Activated B cell treated with CpG ODN at 0.5 μM for 24 hours (primary cell): ENCODE results near the gene IER3. TPM values are rescaled to one million over a fixed set of nuclear protein-coding genes. Genes with fewer than 3 reads are reported as not detected.

ENCODE experiments used
- ATAC-seq: fragments of 200-7000 bp; cut with Tn5 transposase; one replicate; pipeline ENCODE4 v1.10.0; 2021; ENCODE audit warnings: low read depth, mild to moderate bottlenecking, moderate library complexity
- CTCF ChIA-PET: fragments of 350-600 bp; sonication (Branson Sonifier 250); formaldehyde crosslinking; loops from one replicate; lab custom pipeline; 2021; ENCODE audit warnings: antibody characterized with exemption; lab: Charles Lee
- POLR2A ChIA-PET: fragments of 350-600 bp; sonication (Branson Sonifier 250); formaldehyde crosslinking; loops from one replicate; lab custom pipeline; 2021; ENCODE audit warnings: antibody characterized with exemption; lab: Charles Lee
- DNase-seq: peaks from one replicate; pipeline ENCODE4 v3.0.0; 2022
- H3K27ac Mint-ChIP-seq: one replicate; pipeline ENCODE4 v1.8.0; 2020; ENCODE audit warnings: mixed read lengths
- H3K27me3 Mint-ChIP-seq: one replicate; pipeline ENCODE4 v1.8.0; 2021; ENCODE audit warnings: mixed read lengths
- H3K36me3 Mint-ChIP-seq: one replicate; pipeline ENCODE4 v1.8.0; 2021; ENCODE audit warnings: low read depth, mixed read lengths
- H3K4me1 Mint-ChIP-seq: one replicate; pipeline ENCODE4 v1.8.0; 2021; ENCODE audit warnings: mixed read lengths
- H3K4me3 Mint-ChIP-seq: one replicate; pipeline ENCODE4 v1.8.0; 2020; ENCODE audit warnings: mild to moderate bottlenecking, mixed read lengths
- H3K9me3 Mint-ChIP-seq: one replicate; pipeline ENCODE4 v1.8.0; 2020; ENCODE audit warnings: mixed read lengths
- intact Hi-C: fragments of 100-400 bp; cut with micrococcal nuclease; formaldehyde crosslinking; loops from one replicate; pipeline ENCODE4 v1.15.1; 2024
- total RNA-seq: library from RNA; stranded (reverse); gene quantifications from 2 replicates; pipeline ENCODE4 v1.2.3, GENCODE V29; 2022
- TF ChIP-seq, protein P1 (sequence below): fragments of 200-600 bp; IDR thresholded peaks from one replicate; pipeline ENCODE4 v1.8.0; 2022; ENCODE audit warnings: antibody characterized with exemption, mild to moderate bottlenecking

IER3 gene
- total RNA-seq, 1 donor from 2014 or later = 3.3 TPM

DNA sequence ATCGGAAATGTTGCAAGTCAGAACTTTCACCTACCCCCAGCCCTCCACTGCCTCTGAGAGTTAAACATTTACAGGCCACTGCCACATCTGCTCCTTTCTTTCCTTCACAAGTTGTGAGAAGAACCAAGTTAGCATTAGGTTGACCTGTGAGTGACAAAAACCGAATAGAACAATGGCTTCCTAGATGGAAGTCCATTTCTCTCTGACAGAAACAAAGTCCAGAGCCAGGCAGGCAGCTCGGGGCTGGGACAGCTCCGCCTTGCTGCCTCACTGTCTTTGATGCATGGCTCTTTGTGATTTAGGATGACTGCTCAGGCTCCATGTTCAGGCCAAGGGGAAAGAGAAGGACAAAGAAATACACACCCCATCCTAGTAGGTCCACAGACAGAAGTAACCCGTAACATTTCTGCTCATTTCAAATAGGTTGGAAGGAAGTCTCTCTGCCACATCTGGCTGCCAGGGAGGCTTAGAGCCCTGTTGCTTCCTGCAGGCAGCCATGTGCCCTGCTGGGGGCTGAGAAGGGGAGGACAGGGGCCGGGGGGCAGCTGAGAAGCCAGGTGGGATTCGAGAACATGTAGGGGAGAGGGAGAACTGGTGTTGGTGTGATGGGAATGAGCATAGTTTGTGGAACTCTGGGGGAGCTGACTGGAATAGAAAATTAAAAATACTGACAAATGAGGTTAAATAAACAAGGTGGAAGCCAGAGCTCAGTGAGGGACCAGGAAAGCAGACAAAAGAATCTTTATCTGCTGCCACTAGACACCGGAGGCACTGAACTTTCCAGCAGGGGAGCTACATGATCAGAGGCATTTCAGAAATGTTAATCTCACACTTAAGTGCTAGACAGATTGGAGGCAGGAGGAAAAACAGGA, 19.5 kb upstream of the IER3 start:
- Mint-ChIP-seq H3K27me3 (peaks cover 17% of the 10 kb centered on the region), H3K27ac (no peak overlapping the region), H3K9me3 (peaks cover 2% of the 10 kb centered on the region), H3K36me3 (no peaks in the 10 kb centered on the region), H3K4me3 (no peak overlapping the region), H3K4me1 (peaks cover 13% of the 10 kb centered on the region)
- no peak for ATAC-seq
- TF ChIP-seq, protein P1, sequence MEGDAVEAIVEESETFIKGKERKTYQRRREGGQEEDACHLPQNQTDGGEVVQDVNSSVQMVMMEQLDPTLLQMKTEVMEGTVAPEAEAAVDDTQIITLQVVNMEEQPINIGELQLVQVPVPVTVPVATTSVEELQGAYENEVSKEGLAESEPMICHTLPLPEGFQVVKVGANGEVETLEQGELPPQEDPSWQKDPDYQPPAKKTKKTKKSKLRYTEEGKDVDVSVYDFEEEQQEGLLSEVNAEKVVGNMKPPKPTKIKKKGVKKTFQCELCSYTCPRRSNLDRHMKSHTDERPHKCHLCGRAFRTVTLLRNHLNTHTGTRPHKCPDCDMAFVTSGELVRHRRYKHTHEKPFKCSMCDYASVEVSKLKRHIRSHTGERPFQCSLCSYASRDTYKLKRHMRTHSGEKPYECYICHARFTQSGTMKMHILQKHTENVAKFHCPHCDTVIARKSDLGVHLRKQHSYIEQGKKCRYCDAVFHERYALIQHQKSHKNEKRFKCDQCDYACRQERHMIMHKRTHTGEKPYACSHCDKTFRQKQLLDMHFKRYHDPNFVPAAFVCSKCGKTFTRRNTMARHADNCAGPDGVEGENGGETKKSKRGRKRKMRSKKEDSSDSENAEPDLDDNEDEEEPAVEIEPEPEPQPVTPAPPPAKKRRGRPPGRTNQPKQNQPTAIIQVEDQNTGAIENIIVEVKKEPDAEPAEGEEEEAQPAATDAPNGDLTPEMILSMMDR = no peak
- CTCF ChIA-PET = no interaction called here
- POLR2A ChIA-PET = interaction anchor here (0.5 kb wide), 1 partner anchor 166 kb away, joined by 4 read pairs; no protein-coding TSS in a partner anchor
- DNase-seq = no peak
- intact Hi-C loops = no loop called here

DNA sequence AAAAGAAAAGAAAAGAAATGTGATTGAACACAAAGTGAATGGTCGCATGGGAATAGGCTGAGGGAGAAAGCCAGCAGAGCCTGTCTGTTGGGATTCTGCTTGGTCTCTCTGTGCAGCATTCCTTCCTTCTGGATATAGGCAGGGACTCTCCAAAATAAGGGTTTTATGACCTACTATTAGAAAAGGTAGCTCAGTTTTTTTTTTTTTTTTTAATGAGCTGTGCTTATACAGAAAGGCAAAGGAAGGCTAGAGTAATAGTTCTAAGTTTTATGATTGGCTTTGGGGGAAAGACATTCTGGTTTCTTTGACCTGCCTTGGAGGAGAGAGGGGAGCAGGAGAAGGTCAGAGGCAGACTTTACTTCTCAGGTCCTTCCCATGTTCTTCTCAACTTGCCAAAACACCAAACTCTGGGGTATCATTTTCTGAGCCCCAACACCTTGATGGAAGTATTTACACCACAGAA, 18.8 kb upstream of the IER3 start:
- ATAC-seq = no peak
- peaks cover 17% of the 10 kb centered on the region for H3K27me3 Mint-ChIP-seq
- H3K4me1 Mint-ChIP-seq = peaks cover 18% of the 10 kb centered on the region
- no peaks in the 10 kb centered on the region for H3K36me3 Mint-ChIP-seq
- intact Hi-C loops = no loop called here
- H3K4me3 Mint-ChIP-seq = no peak overlapping the region
- DNase-seq = no peak
- CTCF ChIA-PET = no interaction called here
- no peak overlapping the region for H3K27ac Mint-ChIP-seq
- POLR2A ChIA-PET = no interaction called here
- peaks cover 2% of the 10 kb centered on the region for H3K9me3 Mint-ChIP-seq
- TF ChIP-seq, protein P1 = no peak

DNA sequence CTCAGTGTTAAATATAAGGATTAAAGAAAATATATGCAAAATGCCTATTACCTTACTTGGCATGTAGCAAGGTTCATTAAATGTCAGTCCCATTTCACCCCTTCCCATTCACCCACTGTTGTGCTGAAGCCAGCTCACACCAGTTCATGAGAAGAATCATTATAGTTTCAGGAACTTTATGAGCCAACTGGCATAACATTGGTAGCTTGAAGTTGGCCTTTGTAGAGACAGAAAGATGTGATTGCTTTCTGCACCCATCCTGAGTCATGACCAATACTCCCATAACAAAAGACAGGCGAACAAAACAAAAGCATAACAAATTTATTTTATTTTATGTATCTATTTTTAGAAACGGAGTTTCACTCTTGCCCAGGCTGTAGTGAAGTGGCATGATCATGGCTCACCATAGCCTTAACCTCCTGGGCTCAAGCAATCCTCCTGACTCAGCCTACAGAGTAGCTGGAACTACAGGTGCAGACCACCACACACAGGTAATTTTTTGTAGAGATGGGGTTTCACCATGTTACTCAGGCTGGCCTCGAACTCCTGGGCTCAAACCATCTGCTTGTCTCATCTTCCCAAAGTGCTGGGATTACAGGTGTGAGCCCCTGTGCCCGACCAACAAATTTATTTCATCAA, 17.6 kb upstream of the IER3 start:
- peaks cover 18% of the 10 kb centered on the region for H3K4me1 Mint-ChIP-seq
- no peaks in the 10 kb centered on the region for H3K36me3 Mint-ChIP-seq
- intact Hi-C loops = no loop called here
- peaks cover 17% of the 10 kb centered on the region for H3K27me3 Mint-ChIP-seq
- CTCF ChIA-PET = no interaction called here
- H3K9me3 Mint-ChIP-seq = peaks cover 2% of the 10 kb centered on the region
- H3K27ac Mint-ChIP-seq = no peak overlapping the region
- POLR2A ChIA-PET = no interaction called here
- DNase-seq = no peak
- TF ChIP-seq, protein P1 = no peak
- no peak overlapping the region for H3K4me3 Mint-ChIP-seq
- no peak for ATAC-seq

DNA sequence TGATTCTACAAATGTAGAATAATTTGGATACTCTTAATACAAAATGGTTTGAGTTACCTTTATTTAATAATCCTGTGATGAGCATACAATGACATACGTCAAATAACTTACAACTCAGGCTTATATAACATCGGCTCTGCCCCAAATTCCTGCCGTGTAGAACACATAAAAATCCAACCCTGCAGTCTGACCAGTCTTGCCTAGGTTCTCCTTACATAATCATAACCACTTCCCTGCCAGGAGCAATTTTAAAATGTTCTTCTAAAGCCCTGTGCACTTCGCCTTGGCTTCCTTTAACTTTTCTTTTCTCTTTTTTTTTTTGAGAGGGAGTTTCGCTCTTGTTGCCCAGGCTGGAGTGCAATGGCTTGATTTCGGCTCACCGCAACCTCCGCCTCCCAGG, 16.2 kb upstream of the IER3 start:
- ChIA-PET POLR2A (no interaction called here), CTCF (no interaction called here)
- TF ChIP-seq, protein P1 = no peak
- intact Hi-C loops = no loop called here
- Mint-ChIP-seq H3K27me3 (peaks cover 17% of the 10 kb centered on the region), H3K9me3 (peaks cover 2% of the 10 kb centered on the region), H3K4me3 (no peak overlapping the region), H3K36me3 (no peaks in the 10 kb centered on the region), H3K27ac (peak overlapping the region; percentile 41), H3K4me1 (peaks cover 18% of the 10 kb centered on the region)
- ATAC-seq (no peak), DNase-seq (no peak)
